ENCODE measurements around the gene PIM3. TPM values are rescaled to one million over a fixed set of nuclear protein-coding genes. Genes with fewer than 3 reads are reported as not detected.

PIM3 gene
- total RNA-seq, 2 experiments from 2014 or later: 146 to 158 TPM

- Mint-ChIP-seq H3K4me3 (no peak overlapping the region), H3K36me3 (ENCODE audit: low read depth) (peaks cover 32% of the 10 kb centered on the region)
These were observed 33.7 kb upstream of the PIM3 start for GRCh38 chr22:49926916-49927315.

GRCh38 chr22:49927483-49928184 is 32.9 kb upstream of the PIM3 start:
- intact Hi-C loops (cut with micrococcal nuclease): loop anchor here (10.0 kb wide), 1 partner anchor 163 kb away; no protein-coding TSS in a partner anchor
- Mint-ChIP-seq H3K9me3 (no peaks in the 10 kb centered on the region), H3K36me3 (ENCODE audit: low read depth) (peaks cover 30% of the 10 kb centered on the region), H3K4me1 (ENCODE audit: low read depth) (peaks cover 45% of the 10 kb centered on the region), H3K27ac (peak overlapping the region; percentile 78), H3K27me3 (no peaks in the 10 kb centered on the region), H3K4me3 (peak overlapping the region; percentile 16)
- ChIA-PET CTCF (interaction anchor here (3.6 kb wide), 1 partner anchor 103 kb away, joined by 34 read pairs; no protein-coding TSS in a partner anchor), POLR2A (interaction anchor here (0.8 kb wide), 1 partner anchor 40 kb away, joined by 3 read pairs; no protein-coding TSS in a partner anchor)
- no peak for TF ChIP-seq CTCF (IDR thresholded peaks at IDR 0.05)
- ATAC-seq (no peak), DNase-seq (no peak)

More at GRCh38 chr22:49926916-49927315, 33.7 kb upstream of the PIM3 start:
- POLR2A ChIA-PET: no interaction called here
- DNase-seq: no peak
- peaks cover 45% of the 10 kb centered on the region for H3K4me1 Mint-ChIP-seq (ENCODE audit: low read depth)
- no peaks in the 10 kb centered on the region for H3K9me3 Mint-ChIP-seq
- H3K27me3 Mint-ChIP-seq: no peaks in the 10 kb centered on the region
- CTCF ChIA-PET: interaction anchor here (2.4 to 3.6 kb wide), 2 partner anchors 104 to 160 kb away, joined by 13 to 34 read pairs; no protein-coding TSS in a partner anchor
- intact Hi-C loops (cut with micrococcal nuclease): loop anchor here (10.0 kb wide), 1 partner anchor 162 kb away; no protein-coding TSS in a partner anchor
- peak overlapping the region; percentile 78 for H3K27ac Mint-ChIP-seq
- no peak for ATAC-seq
- TF ChIP-seq CTCF (IDR thresholded peaks at IDR 0.05): no peak

GRCh38 chr22:49928185-49928495 is 32.4 kb upstream of the PIM3 start:
- ATAC-seq (no peak), DNase-seq (no peak)
- H3K36me3 Mint-ChIP-seq (ENCODE audit: low read depth): peaks cover 29% of the 10 kb centered on the region
- no peak for TF ChIP-seq CTCF (IDR thresholded peaks at IDR 0.05)
- H3K27me3 Mint-ChIP-seq: no peaks in the 10 kb centered on the region
- ChIA-PET POLR2A (interaction anchor here (0.8 kb wide), 1 partner anchor 39 kb away, joined by 3 read pairs; no protein-coding TSS in a partner anchor), CTCF (interaction anchor here (3.6 kb wide), 1 partner anchor 103 kb away, joined by 34 read pairs; no protein-coding TSS in a partner anchor)
- H3K4me3 Mint-ChIP-seq: no peak overlapping the region
- peaks cover 48% of the 10 kb centered on the region for H3K4me1 Mint-ChIP-seq (ENCODE audit: low read depth)
- H3K9me3 Mint-ChIP-seq: no peaks in the 10 kb centered on the region
- H3K27ac Mint-ChIP-seq: no peak overlapping the region
- intact Hi-C loops (cut with micrococcal nuclease): loop anchor here (10.0 kb wide), 1 partner anchor 163 kb away; no protein-coding TSS in a partner anchor

GRCh38 chr22:49928555-49929210 is 31.9 kb upstream of the PIM3 start:
- no peak for TF ChIP-seq CTCF (IDR thresholded peaks at IDR 0.05)
- peaks cover 47% of the 10 kb centered on the region for H3K4me1 Mint-ChIP-seq (ENCODE audit: low read depth)
- H3K4me3 Mint-ChIP-seq: no peak overlapping the region
- intact Hi-C loops (cut with micrococcal nuclease): loop anchor here (10.0 kb wide), 1 partner anchor 164 kb away; no protein-coding TSS in a partner anchor
- no peak for ATAC-seq
- H3K9me3 Mint-ChIP-seq: no peaks in the 10 kb centered on the region
- no peak overlapping the region for H3K27ac Mint-ChIP-seq
- DNase-seq: no peak
- POLR2A ChIA-PET: no interaction called here
- CTCF ChIA-PET: interaction anchor here (3.6 kb wide), 1 partner anchor 102 kb away, joined by 34 read pairs; no protein-coding TSS in a partner anchor
- H3K27me3 Mint-ChIP-seq: no peaks in the 10 kb centered on the region
- peaks cover 26% of the 10 kb centered on the region for H3K36me3 Mint-ChIP-seq (ENCODE audit: low read depth)
